Tibial nerve (tissue), 4 donors: ENCODE results near the gene C1QTNF12. TPM values are rescaled to one million over a fixed set of nuclear protein-coding genes. Genes with fewer than 3 reads are reported as not detected.

ENCODE experiments used
- DNase-seq, 2 donors: peaks; one replicate each; pipeline ENCODE4 v3.0.0-alpha.2; 2019; ENCODE audit warnings: low spot score in 2 of 2
- H3K27ac ChIP-seq, 4 donors: fragments of 200-600 bp; sonication (generic) in 3 of 4; one replicate each; pipeline ENCODE4 v1.5.1; 2017 to 2019; ENCODE audit warnings: mild to moderate bottlenecking in 1 of 4
- H3K27me3 ChIP-seq, 2 donors: fragments of 200-600 bp; sonication (generic) in 1 of 2; one replicate each; pipeline versions ENCODE4 v1.5.1 to v1.6.0; 2017 to 2019
- H3K36me3 ChIP-seq, 3 donors: fragments of 200-600 bp; sonication (generic); one replicate each; pipeline ENCODE4 v1.5.1; 2018 to 2019
- H3K4me1 ChIP-seq, 4 donors: fragments of 200-600 bp; sonication (generic) in 3 of 4; one replicate each; pipeline ENCODE4 v1.5.1; 2017 to 2019
- H3K4me3 ChIP-seq, 4 donors: fragments of 200-600 bp; sonication (generic) in 3 of 4; one replicate each; pipeline ENCODE4 v1.5.1; 2017 to 2019; ENCODE audit warnings: mild to moderate bottlenecking in 1 of 4, moderate library complexity in 1 of 4
- H3K9me3 ChIP-seq, 4 donors: fragments of 200-600 bp; sonication (generic) in 3 of 4; one replicate each; pipeline ENCODE4 v1.5.1; 2017 to 2019
- EP300 ChIP-seq, 2 donors: sonication (generic); formaldehyde crosslinking; IDR thresholded peaks; one replicate each; pipeline ENCODE4 v1.6.1; 2017; ENCODE audit warnings: antibody characterized with exemption in 2 of 2, mild to moderate bottlenecking in 1 of 2
- POLR2A ChIP-seq, 2 donors: fragments of 450-650 bp; IDR thresholded peaks; one replicate each; pipeline ENCODE4 v1.6.1; 2017; ENCODE audit warnings: antibody characterized with exemption in 2 of 2, mild to moderate bottlenecking in 2 of 2, moderate library complexity in 2 of 2
- WGBS, 2 donors: methylation state at CpG; one replicate each; pipeline ENCODE4 v1.1.5; 2018; 5-methylcytosine and 5-hydroxymethylcytosine counted together
- total RNA-seq, 4 donors: library from RNA; depleted of rRNA; stranded (reverse); fragments of >200 nt; gene quantifications; one replicate each; pipeline ENCODE4 v1.1.0, GENCODE V29; 2016
- TF ChIP-seq, protein P1 (sequence below), 5 experiments: fragments of 200-600 bp in 3 of 5; fragments of 450-650 bp in 2 of 5; sonication (generic) in 3 of 5; IDR thresholded peaks; one replicate each; pipeline ENCODE4 v1.5.1; 2016 to 2019; ENCODE audit warnings: antibody characterized with exemption in 5 of 5, mild to moderate bottlenecking in 3 of 5, moderate library complexity in 2 of 5

The C1QTNF12 gene
- total RNA-seq, 4 donors from 2014 or later: 0.84 to 3.0 (median 1.8) TPM

GRCh38 chr1:1242461-1243265, 3.9 kb downstream of the C1QTNF12 start:
- H3K4me3 ChIP-seq: no peak overlapping the region
- H3K4me1 ChIP-seq: peaks cover 0 to 46% (median 10%) of the 10 kb centered on the region in 4 donors
- peaks cover 0 to 90% of the 10 kb centered on the region in 2 donors for H3K27me3 ChIP-seq
- TF ChIP-seq EP300 (IDR thresholded peaks at IDR 0.05) (no peak), POLR2A (IDR thresholded peaks at IDR 0.05) (no peak)
- TF ChIP-seq, protein P1, sequence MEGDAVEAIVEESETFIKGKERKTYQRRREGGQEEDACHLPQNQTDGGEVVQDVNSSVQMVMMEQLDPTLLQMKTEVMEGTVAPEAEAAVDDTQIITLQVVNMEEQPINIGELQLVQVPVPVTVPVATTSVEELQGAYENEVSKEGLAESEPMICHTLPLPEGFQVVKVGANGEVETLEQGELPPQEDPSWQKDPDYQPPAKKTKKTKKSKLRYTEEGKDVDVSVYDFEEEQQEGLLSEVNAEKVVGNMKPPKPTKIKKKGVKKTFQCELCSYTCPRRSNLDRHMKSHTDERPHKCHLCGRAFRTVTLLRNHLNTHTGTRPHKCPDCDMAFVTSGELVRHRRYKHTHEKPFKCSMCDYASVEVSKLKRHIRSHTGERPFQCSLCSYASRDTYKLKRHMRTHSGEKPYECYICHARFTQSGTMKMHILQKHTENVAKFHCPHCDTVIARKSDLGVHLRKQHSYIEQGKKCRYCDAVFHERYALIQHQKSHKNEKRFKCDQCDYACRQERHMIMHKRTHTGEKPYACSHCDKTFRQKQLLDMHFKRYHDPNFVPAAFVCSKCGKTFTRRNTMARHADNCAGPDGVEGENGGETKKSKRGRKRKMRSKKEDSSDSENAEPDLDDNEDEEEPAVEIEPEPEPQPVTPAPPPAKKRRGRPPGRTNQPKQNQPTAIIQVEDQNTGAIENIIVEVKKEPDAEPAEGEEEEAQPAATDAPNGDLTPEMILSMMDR (IDR thresholded peaks at IDR 0.05): no peak
- 76 to 89% methylated on average over 23 to 37 of the region's 41 CpGs for WGBS, 2 donors
- peaks cover 0 to 20% (median 0%) of the 10 kb centered on the region in 3 donors for H3K36me3 ChIP-seq
- H3K9me3 ChIP-seq: no peaks in the 10 kb centered on the region
- DNase-seq: no peak
- no peak overlapping the region for H3K27ac ChIP-seq

DNA sequence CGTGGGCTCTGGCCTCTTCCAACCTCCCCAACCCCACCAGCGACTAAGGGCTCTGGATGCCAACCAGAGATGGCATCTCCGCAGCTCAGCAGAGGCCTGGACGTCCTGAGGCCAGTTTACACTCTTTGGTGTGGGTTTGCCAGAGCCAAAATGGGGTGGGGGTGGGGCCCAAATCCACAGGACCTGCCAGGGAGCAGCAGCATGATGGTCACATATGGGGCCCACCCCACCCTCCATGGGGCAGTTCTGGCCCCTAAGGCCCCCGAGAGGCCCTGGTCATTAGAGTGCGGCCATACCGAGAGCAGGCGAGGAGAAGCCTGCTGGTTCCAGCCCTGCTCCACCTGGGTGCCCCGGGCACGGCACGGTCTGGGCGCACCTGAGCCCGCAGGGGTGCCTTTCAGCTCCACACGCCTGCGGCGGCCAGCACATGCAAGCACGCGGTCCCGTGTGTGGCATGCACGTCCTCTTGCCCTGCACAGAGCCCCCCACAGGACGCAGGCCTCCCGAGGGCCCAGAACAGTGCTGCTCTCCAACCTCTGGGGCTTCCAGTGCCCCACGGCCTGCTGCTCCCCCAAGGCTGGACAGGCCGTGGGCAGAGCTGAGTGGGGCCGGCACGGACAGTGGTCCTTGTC, 4.8 kb downstream of the C1QTNF12 start:
- Histone ChIP-seq H3K27ac (no peak overlapping the region), H3K9me3 (no peaks in the 10 kb centered on the region), H3K27me3 (peaks cover 0 to 89% of the 10 kb centered on the region in 2 donors), H3K4me3 (no peak overlapping the region), H3K4me1 (peaks cover 0 to 50% (median 14%) of the 10 kb centered on the region in 4 donors), H3K36me3 (peaks cover 0 to 20% (median 0%) of the 10 kb centered on the region in 3 donors)
- TF ChIP-seq, protein P1 (IDR thresholded peaks at IDR 0.05): no peak
- TF ChIP-seq EP300 (IDR thresholded peaks at IDR 0.05): no peak
- no peak for TF ChIP-seq POLR2A (IDR thresholded peaks at IDR 0.05)
- 79 to 89% methylated on average over 16 of the region's 26 CpGs for WGBS, 2 donors
- no peak for DNase-seq

DNA sequence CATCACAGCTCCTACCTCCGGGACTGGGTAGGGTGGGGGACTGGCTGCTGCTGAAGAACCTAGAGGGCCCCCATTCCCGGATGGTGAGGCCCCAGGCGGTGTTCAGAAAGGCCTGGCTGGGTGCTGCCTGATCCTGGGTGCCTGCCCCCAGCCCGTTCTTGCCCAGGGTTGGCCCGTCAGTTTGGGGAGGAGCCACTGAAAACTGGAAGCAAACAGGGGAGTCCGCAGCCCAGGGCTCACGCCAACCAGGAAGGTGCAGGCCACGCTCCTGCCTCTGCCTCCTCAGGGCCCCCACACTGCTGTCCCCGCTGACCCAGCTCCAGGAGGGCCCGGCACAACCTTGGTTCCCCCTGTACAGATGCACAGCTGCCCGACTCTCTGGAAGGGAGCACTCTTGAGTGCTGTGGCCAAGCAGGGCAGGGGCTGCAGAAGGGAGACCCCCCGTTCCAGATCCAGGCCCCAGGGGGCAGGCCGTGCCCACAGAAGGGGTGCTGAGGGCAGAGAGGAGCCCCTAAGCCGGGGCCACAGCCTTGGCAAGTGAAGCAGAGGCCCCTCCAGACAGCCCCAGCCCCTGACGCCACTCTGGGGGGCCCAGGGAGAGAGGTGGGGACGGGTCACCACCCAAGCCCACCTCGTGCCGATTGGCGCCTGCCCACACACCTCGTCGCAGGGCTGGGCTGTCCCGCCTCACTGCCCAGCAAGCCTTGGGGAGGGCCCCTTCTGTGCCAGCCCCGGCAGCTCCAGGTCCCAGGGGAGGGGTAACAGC, 5.5 kb downstream of the C1QTNF12 start:
- Histone ChIP-seq H3K27ac (no peak overlapping the region), H3K9me3 (no peaks in the 10 kb centered on the region), H3K36me3 (peaks cover 0 to 25% (median 0%) of the 10 kb centered on the region in 3 donors), H3K4me1 (peaks cover 0 to 46% (median 10%) of the 10 kb centered on the region in 4 donors), H3K4me3 (no peak overlapping the region), H3K27me3 (peaks cover 0 to 85% of the 10 kb centered on the region in 2 donors)
- TF ChIP-seq EP300 (IDR thresholded peaks at IDR 0.05): no peak
- TF ChIP-seq POLR2A (IDR thresholded peaks at IDR 0.05): no peak
- TF ChIP-seq, protein P1 (IDR thresholded peaks at IDR 0.05): no peak
- 49 to 72% methylated on average over 9 to 19 of the region's 23 CpGs for WGBS, 2 donors
- DNase-seq: no peak

DNA sequence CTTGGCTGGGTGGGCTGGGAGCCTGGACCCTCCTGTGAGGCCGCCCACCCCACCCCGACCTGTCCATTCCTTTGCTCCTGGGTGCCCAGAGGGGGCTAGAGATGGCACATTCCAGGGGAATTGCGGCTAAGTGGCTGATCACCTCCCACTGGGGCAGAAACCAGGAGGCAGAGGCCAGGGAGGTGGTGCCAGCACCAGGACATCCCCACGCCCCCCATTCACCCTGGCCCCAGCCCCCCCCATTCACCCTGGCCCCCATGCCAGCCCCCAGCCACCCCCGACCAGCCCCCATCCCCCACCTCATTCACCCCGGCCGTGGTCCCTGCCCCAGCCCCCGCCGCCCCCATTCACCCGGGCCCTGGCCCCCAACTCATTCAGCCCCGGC, 6.2 kb downstream of the C1QTNF12 start:
- Histone ChIP-seq H3K36me3 (peaks cover 0 to 31% (median 0%) of the 10 kb centered on the region in 3 donors), H3K27me3 (peaks cover 0 to 78% of the 10 kb centered on the region in 2 donors), H3K9me3 (no peaks in the 10 kb centered on the region), H3K4me1 (peaks cover 0 to 46% (median 9%) of the 10 kb centered on the region in 4 donors), H3K4me3 (no peak overlapping the region), H3K27ac (no peak overlapping the region)
- TF ChIP-seq POLR2A (IDR thresholded peaks at IDR 0.05): no peak
- TF ChIP-seq, protein P1 (IDR thresholded peaks at IDR 0.05): no peak
- TF ChIP-seq EP300 (IDR thresholded peaks at IDR 0.05): no peak
- 17 to 57% methylated on average over 2 to 3 of the region's 11 CpGs for WGBS, 2 donors
- DNase-seq: no peak
